ENCODE data around the gene TYW1. TPM values are rescaled to one million over a fixed set of nuclear protein-coding genes. Genes with fewer than 3 reads are reported as not detected.
"Not testable (repeated sequence)": the region's sequence is repeated elsewhere in the genome, so short reads cannot be mapped to it uniquely, and the experiment has no call there.

Gene TYW1
- total RNA-seq, 1 experiment from 2014 or later = 16.8 TPM

DNA sequence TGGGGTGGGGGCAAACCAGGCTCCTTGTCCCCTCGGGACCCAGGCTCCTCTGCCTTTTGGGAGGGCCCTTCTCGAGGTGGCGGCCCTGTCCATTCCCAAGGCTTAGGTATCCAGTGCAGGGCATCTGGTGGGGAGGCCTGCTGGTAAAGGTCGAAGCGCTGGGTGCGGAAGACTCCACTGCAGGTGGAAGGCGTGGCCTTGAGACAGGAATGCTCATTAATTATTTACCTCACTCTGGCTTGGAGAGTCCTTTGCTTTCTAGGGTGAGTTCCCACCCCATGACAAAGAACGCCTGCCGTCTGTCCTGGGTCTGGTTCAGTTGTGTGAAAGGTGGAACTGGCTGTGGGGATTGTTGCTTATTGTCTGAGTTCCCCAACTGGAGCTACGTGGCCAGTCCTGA lies 92.6 kb downstream of the TYW1 start:
- H3K27me3 ChIP-seq (replicated peaks; ENCODE audit: insufficient read depth, low read depth, low read length, poor library complexity); H3K4me3 ChIP-seq (ENCODE audit: low read depth, low read length, poor library complexity, severe bottlenecking); H3K36me3 ChIP-seq (ENCODE audit: insufficient read depth, low read length, poor library complexity, severe bottlenecking); H3K27ac ChIP-seq (ENCODE audit: low read depth, low read length, poor library complexity, severe bottlenecking); BruUV-seq (replicated peaks); H3K4me1 ChIP-seq (ENCODE audit: insufficient read depth, low read length, poor library complexity, severe bottlenecking); CTCF ChIA-PET; DNase-seq (ENCODE audit: low spot score); intact Hi-C loops (cut with micrococcal nuclease; ENCODE audit: unreplicated experiment); POLR2A ChIA-PET (ENCODE audit: low non-redundant PET); H3K9me3 ChIP-seq (ENCODE audit: low read depth, low read length, poor library complexity, severe bottlenecking): not testable (repeated sequence)

DNA sequence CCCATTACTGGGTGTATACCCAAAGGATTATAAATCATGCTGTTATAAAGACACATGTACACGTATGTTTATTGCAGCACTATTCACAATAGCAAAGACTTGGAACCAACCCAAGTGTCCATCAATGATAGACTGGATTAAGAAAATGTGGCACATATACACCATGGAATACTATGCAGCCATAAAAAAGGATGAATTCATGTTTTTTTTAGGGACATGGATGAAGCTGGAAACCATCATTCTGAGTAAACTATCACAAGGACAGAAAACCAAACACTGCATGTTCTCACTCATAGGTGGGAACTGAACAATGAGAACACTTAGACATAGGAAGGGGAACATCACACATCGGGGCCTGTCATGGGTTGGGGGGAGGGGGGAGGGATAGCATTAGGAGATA lies 94.4 kb downstream of the TYW1 start:
- H3K4me1 ChIP-seq (ENCODE audit: insufficient read depth, low read length, poor library complexity, severe bottlenecking); H3K36me3 ChIP-seq (ENCODE audit: insufficient read depth, low read length, poor library complexity, severe bottlenecking); CTCF ChIA-PET; POLR2A ChIA-PET (ENCODE audit: low non-redundant PET); intact Hi-C loops (cut with micrococcal nuclease; ENCODE audit: unreplicated experiment); H3K27ac ChIP-seq (ENCODE audit: low read depth, low read length, poor library complexity, severe bottlenecking); H3K9me3 ChIP-seq (ENCODE audit: low read depth, low read length, poor library complexity, severe bottlenecking); H3K4me3 ChIP-seq (ENCODE audit: low read depth, low read length, poor library complexity, severe bottlenecking); DNase-seq (ENCODE audit: low spot score); H3K27me3 ChIP-seq (replicated peaks; ENCODE audit: insufficient read depth, low read depth, low read length, poor library complexity); BruUV-seq (replicated peaks): not testable (repeated sequence)

DNA sequence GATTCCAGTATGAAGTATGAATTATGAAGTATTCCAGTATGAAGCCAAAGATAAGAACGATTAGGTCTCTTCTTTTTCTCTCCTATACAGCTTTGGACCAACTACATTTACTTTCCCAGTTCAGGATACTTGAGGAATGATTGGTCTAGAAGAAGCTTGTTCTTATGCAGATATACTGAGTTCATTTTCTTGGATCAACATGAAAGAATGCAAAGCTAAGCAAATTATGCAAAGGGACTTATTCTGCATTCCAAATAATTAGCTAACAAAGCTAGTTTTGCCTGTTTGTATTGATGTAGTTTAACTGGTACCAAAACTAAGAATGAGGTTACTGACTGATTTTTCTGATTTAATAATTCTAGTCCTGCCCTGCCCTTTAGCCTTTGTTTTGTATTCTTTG lies 101.4 kb downstream of the TYW1 start:
- H3K9me3 ChIP-seq (ENCODE audit: low read depth, low read length, poor library complexity, severe bottlenecking); DNase-seq (ENCODE audit: low spot score); H3K4me1 ChIP-seq (ENCODE audit: insufficient read depth, low read length, poor library complexity, severe bottlenecking); intact Hi-C loops (cut with micrococcal nuclease; ENCODE audit: unreplicated experiment); H3K27ac ChIP-seq (ENCODE audit: low read depth, low read length, poor library complexity, severe bottlenecking); BruUV-seq (replicated peaks); H3K36me3 ChIP-seq (ENCODE audit: insufficient read depth, low read length, poor library complexity, severe bottlenecking); POLR2A ChIA-PET (ENCODE audit: low non-redundant PET); H3K4me3 ChIP-seq (ENCODE audit: low read depth, low read length, poor library complexity, severe bottlenecking); CTCF ChIA-PET; H3K27me3 ChIP-seq (replicated peaks; ENCODE audit: insufficient read depth, low read depth, low read length, poor library complexity): not testable (repeated sequence)

- intact Hi-C loops (cut with micrococcal nuclease; ENCODE audit: unreplicated experiment); H3K27me3 ChIP-seq (replicated peaks; ENCODE audit: insufficient read depth, low read depth, low read length, poor library complexity); DNase-seq (ENCODE audit: low spot score); BruUV-seq (replicated peaks); H3K4me3 ChIP-seq (ENCODE audit: low read depth, low read length, poor library complexity, severe bottlenecking); H3K9me3 ChIP-seq (ENCODE audit: low read depth, low read length, poor library complexity, severe bottlenecking); H3K27ac ChIP-seq (ENCODE audit: low read depth, low read length, poor library complexity, severe bottlenecking); CTCF ChIA-PET; H3K4me1 ChIP-seq (ENCODE audit: insufficient read depth, low read length, poor library complexity, severe bottlenecking); POLR2A ChIA-PET (ENCODE audit: low non-redundant PET); H3K36me3 ChIP-seq (ENCODE audit: insufficient read depth, low read length, poor library complexity, severe bottlenecking): not testable (repeated sequence)
Observed at GRCh38 chr7:67099406-67099805, 102.8 kb downstream of the TYW1 start.

- POLR2A ChIA-PET (ENCODE audit: low non-redundant PET); DNase-seq (ENCODE audit: low spot score); intact Hi-C loops (cut with micrococcal nuclease; ENCODE audit: unreplicated experiment); H3K36me3 ChIP-seq (ENCODE audit: insufficient read depth, low read length, poor library complexity, severe bottlenecking); CTCF ChIA-PET; H3K4me1 ChIP-seq (ENCODE audit: insufficient read depth, low read length, poor library complexity, severe bottlenecking); BruUV-seq (replicated peaks); H3K27me3 ChIP-seq (replicated peaks; ENCODE audit: insufficient read depth, low read depth, low read length, poor library complexity); H3K4me3 ChIP-seq (ENCODE audit: low read depth, low read length, poor library complexity, severe bottlenecking); H3K27ac ChIP-seq (ENCODE audit: low read depth, low read length, poor library complexity, severe bottlenecking); H3K9me3 ChIP-seq (ENCODE audit: low read depth, low read length, poor library complexity, severe bottlenecking): not testable (repeated sequence)
Observed at GRCh38 chr7:67100038-67100437, 103.4 kb downstream of the TYW1 start.

- no TSS peak for BruUV-seq (replicated peaks)
- POLR2A ChIA-PET (ENCODE audit: low non-redundant PET) = no interaction called here
- intact Hi-C loops (cut with micrococcal nuclease; ENCODE audit: unreplicated experiment) = no loop called here
- Histone ChIP-seq H3K27ac (ENCODE audit: low read depth, low read length, poor library complexity, severe bottlenecking) (no peak overlapping the region), H3K27me3 (replicated peaks; ENCODE audit: insufficient read depth, low read depth, low read length, poor library complexity) (no peaks in the 10 kb centered on the region), H3K4me1 (ENCODE audit: insufficient read depth, low read length, poor library complexity, severe bottlenecking) (peaks cover 4% of the 10 kb centered on the region), H3K36me3 (ENCODE audit: insufficient read depth, low read length, poor library complexity, severe bottlenecking) (peaks cover 4% of the 10 kb centered on the region), H3K9me3 (ENCODE audit: low read depth, low read length, poor library complexity, severe bottlenecking) (no peaks in the 10 kb centered on the region), H3K4me3 (ENCODE audit: low read depth, low read length, poor library complexity, severe bottlenecking) (no peak overlapping the region)
- CTCF ChIA-PET = no interaction called here
- TF ChIP-seq CTCF (conservative IDR thresholded peaks at IDR 0.05; ENCODE audit: low read depth, low read length) = no peak
- TF ChIP-seq EZH2 (IDR thresholded peaks at IDR 0.05; ENCODE audit: borderline replicate concordance, low read depth, low read length, poor library complexity, severe bottlenecking) = no peak
- DNase-seq (ENCODE audit: low spot score) = peak; percentile 40
Observed at GRCh38 chr7:67100956-67101361, 104.3 kb downstream of the TYW1 start.

GRCh38 chr7:67104937-67105336 lies 108.3 kb downstream of the TYW1 start:
- DNase-seq (ENCODE audit: low spot score); H3K9me3 ChIP-seq (ENCODE audit: low read depth, low read length, poor library complexity, severe bottlenecking); H3K4me1 ChIP-seq (ENCODE audit: insufficient read depth, low read length, poor library complexity, severe bottlenecking); H3K4me3 ChIP-seq (ENCODE audit: low read depth, low read length, poor library complexity, severe bottlenecking); H3K27me3 ChIP-seq (replicated peaks; ENCODE audit: insufficient read depth, low read depth, low read length, poor library complexity); H3K36me3 ChIP-seq (ENCODE audit: insufficient read depth, low read length, poor library complexity, severe bottlenecking); BruUV-seq (replicated peaks); POLR2A ChIA-PET (ENCODE audit: low non-redundant PET); H3K27ac ChIP-seq (ENCODE audit: low read depth, low read length, poor library complexity, severe bottlenecking); intact Hi-C loops (cut with micrococcal nuclease; ENCODE audit: unreplicated experiment); CTCF ChIA-PET: not testable (repeated sequence)
